Natural killer cell (primary cell): ENCODE results near the gene NDUFAF3. TPM values are rescaled to one million over a fixed set of nuclear protein-coding genes. Genes with fewer than 3 reads are reported as not detected.

ENCODE experiments used
- ATAC-seq, 3 donors: fragments of 150-1000 bp in 2 of 3; fragments of 200-7000 bp in 1 of 3; cut with Tn5 transposase; 1 replicate in 1 of 3; 2 replicates in 2 of 3; pipeline ENCODE4 v1.10.0; 2021; ENCODE audit warnings: mild to moderate bottlenecking in 2 of 3, moderate library complexity in 2 of 3
- DNase-seq, 2 donors: peaks; one replicate each; pipeline versions ENCODE4 v3.0.0 to v3.0.0-alpha.2; 2013 to 2021; ENCODE audit warnings: mixed read lengths in 1 of 2
- H3K27ac ChIP-seq: one replicate; pipeline ENCODE4 v1.5.1; 2013; ENCODE audit warnings: mild to moderate bottlenecking, low read length
- H3K27me3 ChIP-seq: one replicate; pipeline ENCODE4 v1.6.1; 2013; ENCODE audit warnings: low read length; ENCODE audit not compliant: control insufficient read depth, insufficient read depth
- H3K36me3 ChIP-seq: one replicate; pipeline ENCODE4 v1.6.1; 2013; ENCODE audit warnings: low read length; ENCODE audit not compliant: control insufficient read depth, insufficient read depth
- H3K4me1 ChIP-seq: one replicate; pipeline ENCODE4 v1.6.1; 2013; ENCODE audit warnings: low read length; ENCODE audit not compliant: control insufficient read depth, insufficient read depth
- H3K4me3 ChIP-seq: one replicate; pipeline ENCODE4 v1.5.1; 2013; ENCODE audit warnings: low read length
- H3K9me3 ChIP-seq: one replicate; pipeline ENCODE4 v1.6.1; 2013; ENCODE audit warnings: low read length; ENCODE audit not compliant: control insufficient read depth, insufficient read depth
- H3K27ac Mint-ChIP-seq, 2 donors: one replicate each; pipeline ENCODE4 v1.8.0; 2022; ENCODE audit warnings: mild to moderate bottlenecking in 2 of 2, mixed read lengths in 2 of 2, moderate library complexity in 1 of 2
- H3K27me3 Mint-ChIP-seq, 2 donors: one replicate each; pipeline ENCODE4 v1.8.0; 2022; ENCODE audit warnings: low read depth in 2 of 2, mixed read lengths in 2 of 2
- H3K36me3 Mint-ChIP-seq: one replicate; pipeline ENCODE4 v1.8.0; 2022; ENCODE audit warnings: mixed read lengths
- H3K4me1 Mint-ChIP-seq, 2 donors: one replicate each; pipeline ENCODE4 v1.8.0; 2022; ENCODE audit warnings: mixed read lengths in 2 of 2
- H3K4me3 Mint-ChIP-seq: one replicate; pipeline ENCODE4 v1.8.0; 2022; ENCODE audit warnings: mild to moderate bottlenecking, moderate library complexity, mixed read lengths
- H3K9me3 Mint-ChIP-seq, 2 donors: one replicate each; pipeline ENCODE4 v1.8.0; 2022; ENCODE audit warnings: mixed read lengths in 2 of 2
- WGBS: methylation state at CpG from one replicate; pipeline ENCODE4 v1.1.7; 2013; ENCODE audit warnings: missing lambda C conversion rate; ENCODE audit not compliant: insufficient coverage; 5-methylcytosine and 5-hydroxymethylcytosine counted together
- intact Hi-C: fragments of 100-400 bp; cut with micrococcal nuclease; formaldehyde crosslinking; loops from one replicate; pipeline ENCODE4 v1.14.2; 2022
- total RNA-seq, 4 donors: library from RNA; stranded (reverse); fragments of 120-200 nt in 1 of 4; gene quantifications; one replicate each; pipeline versions ENCODE4 v1.2.3 to v1.2.4, GENCODE V29; 2013 to 2022
- TF ChIP-seq, protein P1 (sequence below): fragments of 200-600 bp; IDR thresholded peaks from one replicate; pipeline ENCODE4 v1.8.0; 2022; ENCODE audit warnings: antibody characterized with exemption

NDUFAF3 gene
- total RNA-seq, 3 donors from 2014 or later (not counting 1 experiment from before 2014, with no cell fraction given), result 51.0 to 72.9 (median 66.1) TPM

DNA sequence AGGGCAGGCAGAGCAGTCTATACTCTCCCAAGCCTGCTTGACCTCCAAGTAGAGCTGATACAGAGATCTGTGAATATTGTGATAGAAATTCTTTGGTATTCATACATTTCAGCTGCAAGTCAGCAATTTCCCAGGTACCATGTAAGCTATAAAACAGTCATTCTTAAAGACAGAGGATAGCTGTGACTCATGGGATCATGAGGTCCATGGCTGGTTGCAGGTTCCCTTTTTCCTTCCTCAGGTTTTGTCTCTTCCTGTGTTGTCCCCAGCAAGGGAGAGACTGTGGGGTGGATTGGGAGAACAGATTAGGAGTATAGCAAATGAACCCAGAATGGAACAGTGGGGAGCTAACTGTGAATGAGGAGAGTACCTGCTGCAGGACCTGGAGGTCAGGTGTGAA, 37.3 kb upstream of the NDUFAF3 start:
- Mint-ChIP-seq H3K4me3 (no peak overlapping the region), H3K9me3 (no peaks in the 10 kb centered on the region), H3K4me1 (peaks cover 11 to 20% of the 10 kb centered on the region in 2 donors), H3K27ac (no peak overlapping the region), H3K27me3 (no peaks in the 10 kb centered on the region), H3K36me3 (peaks cover under 1% of the 10 kb centered on the region)
- no peak overlapping the region for H3K4me3 ChIP-seq
- H3K4me1 ChIP-seq, result peaks cover 12% of the 10 kb centered on the region
- no peak overlapping the region for H3K27ac ChIP-seq
- ATAC-seq (no peak), DNase-seq (no peak)
- intact Hi-C loops, result loop anchor here (5.0 kb wide), 2 partner anchors 38 to 463 kb away; partner anchors contain the start of gene NDUFAF3
- H3K9me3 ChIP-seq, result no peaks in the 10 kb centered on the region
- peaks cover 39% of the 10 kb centered on the region for H3K36me3 ChIP-seq
- no peaks in the 10 kb centered on the region for H3K27me3 ChIP-seq
- TF ChIP-seq, protein P1, sequence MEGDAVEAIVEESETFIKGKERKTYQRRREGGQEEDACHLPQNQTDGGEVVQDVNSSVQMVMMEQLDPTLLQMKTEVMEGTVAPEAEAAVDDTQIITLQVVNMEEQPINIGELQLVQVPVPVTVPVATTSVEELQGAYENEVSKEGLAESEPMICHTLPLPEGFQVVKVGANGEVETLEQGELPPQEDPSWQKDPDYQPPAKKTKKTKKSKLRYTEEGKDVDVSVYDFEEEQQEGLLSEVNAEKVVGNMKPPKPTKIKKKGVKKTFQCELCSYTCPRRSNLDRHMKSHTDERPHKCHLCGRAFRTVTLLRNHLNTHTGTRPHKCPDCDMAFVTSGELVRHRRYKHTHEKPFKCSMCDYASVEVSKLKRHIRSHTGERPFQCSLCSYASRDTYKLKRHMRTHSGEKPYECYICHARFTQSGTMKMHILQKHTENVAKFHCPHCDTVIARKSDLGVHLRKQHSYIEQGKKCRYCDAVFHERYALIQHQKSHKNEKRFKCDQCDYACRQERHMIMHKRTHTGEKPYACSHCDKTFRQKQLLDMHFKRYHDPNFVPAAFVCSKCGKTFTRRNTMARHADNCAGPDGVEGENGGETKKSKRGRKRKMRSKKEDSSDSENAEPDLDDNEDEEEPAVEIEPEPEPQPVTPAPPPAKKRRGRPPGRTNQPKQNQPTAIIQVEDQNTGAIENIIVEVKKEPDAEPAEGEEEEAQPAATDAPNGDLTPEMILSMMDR, result no peak

DNA sequence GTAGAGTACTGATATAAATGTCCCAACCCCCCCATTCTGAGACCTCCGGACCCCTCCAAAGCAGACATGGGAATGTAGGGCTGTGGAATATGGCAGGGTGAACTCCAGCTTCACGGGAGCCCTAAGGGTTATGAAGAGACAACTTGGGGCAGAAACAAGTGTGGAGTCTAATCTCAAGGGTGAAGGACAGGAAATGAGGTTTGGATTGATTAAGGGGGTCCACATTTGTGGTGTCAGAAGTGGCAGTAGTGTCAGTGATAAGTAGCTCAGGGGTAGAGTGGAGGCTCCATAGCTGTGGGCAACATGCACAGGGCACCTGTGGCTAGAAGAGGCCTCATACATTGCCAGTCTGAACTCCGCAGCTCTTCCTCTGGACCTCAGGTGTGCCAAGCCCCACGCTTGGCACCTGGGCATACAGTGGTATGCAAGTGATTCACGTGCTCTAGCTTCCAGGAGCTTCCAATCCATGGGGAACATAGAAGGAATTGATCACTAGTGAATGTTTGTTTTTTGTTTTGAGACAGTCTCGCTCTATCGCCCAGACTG, 36.0 kb upstream of the NDUFAF3 start:
- intact Hi-C loops, result loop anchor here (5.0 kb wide), 2 partner anchors 36 to 461 kb away; partner anchors contain the start of gene NDUFAF3
- Histone ChIP-seq H3K27ac (no peak overlapping the region), H3K9me3 (no peaks in the 10 kb centered on the region), H3K36me3 (peaks cover 30% of the 10 kb centered on the region), H3K27me3 (no peaks in the 10 kb centered on the region), H3K4me3 (no peak overlapping the region), H3K4me1 (peaks cover 17% of the 10 kb centered on the region)
- Mint-ChIP-seq H3K27ac (peak overlapping the region; percentile 20 to 26), H3K4me3 (peak overlapping the region; percentile 22), H3K27me3 (no peaks in the 10 kb centered on the region), H3K36me3 (no peaks in the 10 kb centered on the region), H3K4me1 (peaks cover 16 to 26% of the 10 kb centered on the region in 2 donors), H3K9me3 (no peaks in the 10 kb centered on the region)
- ATAC-seq, result no peak
- TF ChIP-seq, protein P1, result no peak
- WGBS, result 99% methylated on average over 7 of the region's 7 CpGs
- no peak for DNase-seq

DNA sequence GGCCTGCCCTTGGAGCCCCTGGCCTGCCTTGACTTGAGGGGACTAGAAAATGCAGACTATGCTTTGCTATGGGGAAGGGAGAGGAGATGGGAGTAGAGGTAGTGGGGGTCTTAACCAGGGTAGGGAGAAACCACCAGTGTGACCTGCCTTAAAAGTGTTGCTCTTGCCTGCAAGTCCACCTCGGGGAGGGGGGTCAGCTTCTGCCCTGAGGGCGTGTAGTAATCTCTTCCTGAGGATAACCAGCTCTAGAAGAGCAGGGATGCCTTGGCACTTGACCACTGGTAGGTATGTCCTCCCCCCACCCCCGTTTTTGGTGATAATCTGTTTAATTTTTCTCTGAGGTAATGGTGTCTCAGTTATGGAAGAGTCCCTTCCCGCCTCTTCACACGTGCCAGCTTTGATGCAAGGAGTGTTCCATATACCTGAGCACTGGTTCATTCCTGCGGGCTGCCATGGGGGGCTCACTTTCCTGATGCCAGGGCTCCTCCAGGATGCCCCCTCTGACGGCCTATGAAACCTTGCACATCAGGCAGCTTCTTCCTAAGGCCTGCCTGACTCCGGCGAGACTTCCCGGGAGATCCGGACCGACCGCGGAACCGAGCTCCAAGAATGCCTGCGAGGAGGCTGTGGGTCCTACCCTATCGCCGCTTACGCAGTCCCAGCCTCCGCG, 32.7 kb upstream of the NDUFAF3 start:
- TF ChIP-seq, protein P1, result no peak
- ATAC-seq, result no peak
- 4% methylated on average over 20 of the region's 21 CpGs for WGBS
- Mint-ChIP-seq H3K4me3 (peak overlapping the region; percentile 90), H3K27ac (peak overlapping the region; percentile 73 to 86), H3K36me3 (no peaks in the 10 kb centered on the region), H3K9me3 (no peaks in the 10 kb centered on the region), H3K27me3 (no peaks in the 10 kb centered on the region), H3K4me1 (peaks cover 28 to 44% of the 10 kb centered on the region in 2 donors)
- peak overlapping the region; percentile 61 for H3K4me3 ChIP-seq
- intact Hi-C loops, result loop anchor here (5.0 kb wide), 2 partner anchors 33 to 458 kb away; partner anchors contain the start of gene NDUFAF3
- no peaks in the 10 kb centered on the region for H3K27me3 ChIP-seq
- H3K4me1 ChIP-seq, result peaks cover 26% of the 10 kb centered on the region
- H3K36me3 ChIP-seq, result peaks cover 6% of the 10 kb centered on the region
- no peaks in the 10 kb centered on the region for H3K9me3 ChIP-seq
- peak overlapping the region; percentile 62 for H3K27ac ChIP-seq
- no peak for DNase-seq
